ENCODE data around the gene CBX6.
"Not testable (repeated sequence)": the region's sequence is repeated elsewhere in the genome, so short reads cannot be mapped to it uniquely, and the experiment has no call there.

Gene CBX6

DNA sequence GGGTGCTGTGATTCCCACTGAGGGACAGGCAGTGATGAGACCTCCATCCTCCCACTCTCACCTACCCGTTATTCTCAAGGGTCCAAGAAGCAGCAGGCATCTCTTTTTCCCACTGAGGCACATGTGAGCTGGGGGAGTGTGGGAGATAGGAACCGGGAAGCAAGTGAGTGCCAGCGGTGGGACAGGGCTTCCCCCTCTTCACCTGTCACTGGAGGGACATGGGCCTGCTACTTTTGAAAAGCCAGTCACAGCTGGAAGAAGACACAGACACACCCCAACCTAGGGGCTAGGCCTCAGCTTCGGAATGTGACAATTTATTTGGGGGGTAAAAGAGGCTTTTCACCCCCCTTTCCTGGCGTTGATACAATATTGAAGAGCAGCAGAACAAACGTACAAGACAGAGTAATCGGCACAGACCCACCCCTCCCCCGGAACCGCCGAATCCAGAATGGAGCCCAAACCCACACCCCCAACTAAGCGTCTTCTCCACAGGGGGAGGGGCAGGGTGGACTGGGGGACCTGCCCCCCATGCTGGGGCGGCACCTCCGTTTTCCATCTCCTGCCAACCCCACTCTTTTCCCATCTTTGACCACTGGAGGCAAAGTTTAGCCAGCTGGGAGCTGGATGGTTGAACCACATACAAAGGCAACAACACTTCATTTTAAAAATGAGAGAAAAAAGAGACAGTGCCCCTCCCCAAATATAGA lies 10.7 kb downstream of the CBX6 start:
- no peak for DNase-seq

DNA sequence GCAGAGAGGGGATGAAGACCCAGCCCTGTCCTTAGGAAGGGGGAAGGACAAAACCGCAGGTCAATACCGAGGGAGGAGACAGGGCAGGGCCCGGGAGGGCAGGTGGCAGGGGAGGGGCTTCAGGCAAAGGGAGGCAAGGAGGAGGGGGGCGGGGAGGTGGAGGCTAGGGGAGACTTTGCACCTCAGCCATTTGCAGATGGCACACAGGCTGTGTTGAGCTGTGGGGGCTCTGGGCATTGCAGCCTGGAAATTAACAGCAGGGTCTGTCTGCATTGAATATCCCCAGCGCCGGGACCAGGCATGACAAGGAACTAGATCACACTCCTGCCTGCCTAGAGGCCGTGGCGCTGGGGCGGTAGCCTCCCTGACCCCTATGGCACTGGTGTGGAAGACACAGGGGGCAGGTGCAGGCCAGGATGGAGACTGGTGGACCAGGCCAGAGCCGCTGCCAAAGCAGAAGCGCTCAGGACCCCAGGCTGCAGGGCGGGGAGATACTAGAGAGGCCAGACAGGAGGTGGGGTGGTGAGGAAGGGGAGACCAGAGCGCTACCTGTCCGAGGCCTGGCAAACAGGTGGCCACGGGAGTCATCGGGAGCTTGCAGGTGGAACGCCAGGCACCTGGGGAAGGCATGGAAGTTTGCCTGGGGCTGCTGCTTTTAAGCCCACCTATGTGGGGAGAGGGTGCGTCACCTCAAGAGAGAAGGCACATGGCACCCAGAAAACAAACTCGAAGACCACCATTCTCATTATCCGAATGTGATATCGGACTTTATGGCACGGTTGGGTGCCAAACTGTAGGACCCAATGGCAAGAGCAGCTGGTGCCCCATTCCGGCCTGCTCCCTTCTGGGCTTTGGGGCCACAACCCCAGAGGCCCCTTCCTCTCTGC lies 11.5 kb downstream of the CBX6 start:
- no peak for DNase-seq

DNA sequence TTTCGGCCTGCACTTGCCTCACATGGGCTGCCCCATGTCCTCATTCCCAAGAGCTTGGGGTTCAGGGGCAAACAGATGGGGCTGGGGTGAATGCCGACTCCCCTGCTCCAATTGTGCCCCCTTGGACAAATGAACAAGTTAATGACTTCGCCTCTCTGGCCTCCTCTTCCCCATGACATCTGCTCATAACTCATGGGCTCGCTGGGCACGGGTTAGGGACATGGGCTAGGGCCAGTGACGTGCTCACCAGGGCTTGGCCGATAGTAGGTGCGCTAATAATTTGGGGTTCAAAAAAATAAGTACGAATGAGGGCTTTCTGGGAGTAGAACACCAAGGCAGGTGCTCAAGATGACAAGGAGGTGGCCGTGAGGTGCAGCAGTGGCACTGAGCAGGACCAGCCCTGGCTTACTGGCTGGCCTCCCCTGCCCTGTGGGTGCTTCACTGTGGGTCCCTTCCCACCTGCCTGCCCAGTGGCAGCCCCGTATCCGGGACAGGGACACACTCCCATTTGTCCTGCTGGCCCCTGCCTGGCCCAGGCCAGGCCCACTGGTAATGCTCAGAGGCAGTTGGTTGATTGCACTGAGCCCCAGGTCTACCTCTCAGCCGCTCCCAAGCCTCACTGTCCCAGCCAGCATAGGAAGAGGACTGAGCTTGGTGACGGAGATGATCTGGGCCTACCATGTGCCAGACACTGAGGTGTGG lies 12.3 kb downstream of the CBX6 start:
- DNase-seq: no peak

DNA sequence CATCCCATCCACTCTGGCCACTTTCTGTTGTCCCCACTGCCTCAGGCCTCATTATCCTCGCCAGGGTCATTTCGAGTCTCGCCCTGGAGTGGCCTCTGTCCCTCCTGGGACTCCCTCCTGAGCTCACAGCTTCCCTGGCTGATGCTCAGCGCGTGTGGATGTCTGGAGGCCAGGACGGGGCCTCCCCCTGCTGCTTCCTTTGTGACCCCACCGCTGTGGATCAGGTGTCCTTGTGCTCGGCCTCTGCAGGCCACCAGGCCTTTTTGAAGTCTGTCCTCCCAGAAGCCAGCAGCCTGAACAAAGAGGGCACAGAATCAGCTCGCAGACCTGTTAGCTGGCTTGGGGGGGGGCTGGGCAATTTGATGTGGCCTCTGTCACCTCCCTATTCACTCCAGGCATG lies 13.5 kb downstream of the CBX6 start:
- DNase-seq: no peak

DNA sequence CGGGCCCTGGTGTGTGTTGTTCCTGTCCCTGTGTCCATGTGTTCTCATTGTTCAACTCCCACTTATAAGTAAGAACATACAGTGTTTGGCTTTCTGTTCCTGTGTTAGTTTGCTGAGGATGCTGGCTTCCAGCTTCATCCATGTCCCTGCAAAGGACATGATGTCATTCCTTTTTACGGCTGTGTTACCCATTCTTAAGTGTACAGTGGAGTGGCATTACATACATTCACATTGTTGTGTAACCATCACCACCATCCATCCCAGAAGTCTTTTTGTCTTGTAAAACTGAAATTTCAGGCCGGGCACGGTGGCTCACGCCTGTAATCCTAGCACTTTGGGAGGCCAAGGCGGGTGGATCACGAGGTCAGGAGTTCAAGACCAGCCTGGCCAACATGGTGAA lies 17.5 kb downstream of the CBX6 start:
- not testable (repeated sequence) for DNase-seq

DNA sequence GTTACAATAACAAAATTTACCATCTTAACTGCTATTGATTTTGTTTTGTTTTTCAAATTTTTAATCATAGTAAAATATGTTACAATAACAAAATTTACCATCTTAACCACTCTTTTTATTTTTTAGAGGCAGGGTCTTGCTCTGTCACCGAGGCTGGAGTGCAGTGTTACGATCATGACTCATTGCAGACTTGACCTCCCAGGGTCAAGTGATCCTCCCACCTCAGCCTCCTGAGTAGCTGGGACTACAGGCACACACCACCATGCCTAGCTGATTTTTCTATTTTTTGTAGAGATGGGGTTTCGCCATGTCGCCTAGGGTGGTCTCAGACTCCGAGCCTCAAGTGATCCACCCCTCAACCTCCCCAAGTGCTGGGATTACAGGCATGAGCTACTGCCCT lies 18.1 kb downstream of the CBX6 start:
- not testable (repeated sequence) for DNase-seq

DNA sequence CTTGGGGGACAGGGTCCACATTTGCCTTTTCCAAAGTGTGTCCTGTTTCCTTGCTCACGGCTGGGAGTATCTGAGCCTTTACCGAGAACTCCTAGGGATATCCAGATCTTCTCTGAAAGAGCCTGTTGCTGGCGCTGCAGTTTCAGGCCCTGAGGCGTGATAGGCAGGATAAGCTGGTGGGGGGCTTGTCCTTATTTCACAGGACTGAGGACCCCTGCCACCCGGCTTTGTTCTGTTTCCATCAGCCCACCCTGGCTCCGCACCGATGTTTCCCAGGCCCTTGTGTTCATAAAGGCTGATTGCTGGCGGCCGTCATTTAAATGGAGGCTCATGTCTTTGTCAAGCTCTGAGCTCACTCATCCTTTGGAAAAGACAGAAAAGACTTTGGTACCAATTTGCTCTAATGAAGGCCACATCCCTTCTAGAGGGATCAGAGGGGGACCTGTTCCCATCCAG lies 18.8 kb downstream of the CBX6 start:
- no peak for DNase-seq

DNA sequence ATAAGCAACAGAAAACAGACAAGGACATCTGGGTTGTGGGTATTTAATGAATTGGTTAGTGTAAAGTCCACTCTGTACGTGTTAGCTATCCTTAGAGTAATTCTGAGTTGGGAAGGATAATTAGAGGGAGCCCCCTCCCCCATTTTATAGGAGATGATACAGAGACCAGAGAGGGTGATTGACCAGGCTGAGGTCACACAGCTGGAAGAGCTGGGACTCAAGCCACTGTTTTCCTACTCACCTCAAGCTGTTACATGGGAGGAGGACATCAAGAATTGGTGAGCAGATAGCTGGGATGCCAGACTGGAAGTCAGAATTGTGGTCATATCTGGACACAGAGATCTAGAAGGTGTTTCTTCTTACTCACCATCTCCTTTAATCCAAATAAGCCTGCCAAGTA lies 19.5 kb downstream of the CBX6 start:
- no peak for DNase-seq

DNA sequence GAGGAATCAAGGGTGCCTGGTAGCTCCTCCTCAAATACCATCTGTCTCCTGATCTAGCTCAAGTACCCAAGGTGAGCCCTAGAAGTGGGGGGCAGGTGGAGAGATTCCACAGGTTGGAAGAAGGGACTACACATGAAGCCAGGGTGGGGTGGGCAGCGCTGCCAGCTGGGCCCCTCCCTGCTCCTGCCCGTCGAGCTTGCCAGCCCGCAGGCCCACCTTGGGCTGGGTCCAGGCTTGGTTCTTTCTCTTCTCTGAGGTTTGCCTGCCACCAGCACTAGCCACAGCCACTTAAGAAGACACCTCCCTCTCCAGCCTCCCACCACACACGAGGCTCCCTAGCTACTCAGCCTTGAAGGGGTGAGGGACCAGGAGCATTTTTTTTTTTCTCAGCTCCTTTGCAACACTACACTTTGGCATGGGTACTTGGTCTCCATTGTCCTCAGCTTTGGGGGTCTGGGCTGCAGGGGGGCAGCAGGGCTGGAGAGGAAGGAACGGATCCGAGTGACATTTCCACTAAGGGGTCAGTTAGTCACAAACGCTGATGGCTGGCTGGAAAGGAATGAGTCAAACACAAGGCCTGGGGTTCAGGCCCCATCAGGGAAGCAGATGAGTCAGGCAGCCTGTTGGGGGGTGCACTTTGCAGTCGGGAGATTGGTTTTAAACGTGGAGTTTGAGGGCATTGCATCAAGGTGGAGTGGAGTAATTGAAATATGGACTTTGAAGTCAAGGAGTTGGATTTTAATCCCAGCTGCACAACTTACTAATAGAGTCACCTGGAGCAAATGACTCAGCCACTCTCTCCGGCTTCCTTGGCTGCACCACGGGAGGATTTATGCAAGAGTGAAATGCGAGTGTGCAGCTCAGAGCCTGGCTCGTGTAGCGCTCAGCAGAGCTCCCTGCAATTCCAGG lies 20.8 kb downstream of the CBX6 start:
- no peak for DNase-seq

DNA sequence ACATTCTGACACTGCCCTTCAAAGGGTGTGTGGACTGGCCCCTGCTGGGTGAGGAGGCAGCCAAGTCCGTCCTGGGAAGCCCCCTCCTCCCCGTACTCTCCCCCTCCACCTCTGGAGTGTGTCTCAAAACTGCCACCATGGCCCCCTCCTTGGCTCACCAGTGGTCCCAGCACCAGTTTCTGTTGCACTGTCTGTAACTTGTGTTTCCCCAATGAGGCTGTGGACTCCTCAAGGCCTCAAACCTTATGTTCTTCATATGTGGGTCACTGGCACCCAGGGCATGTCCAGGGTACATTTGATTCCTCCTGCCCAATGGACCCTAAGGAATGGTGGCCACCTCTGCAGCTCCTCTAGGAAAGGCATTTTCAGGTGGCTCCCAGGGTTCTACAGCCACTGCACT lies 21.6 kb downstream of the CBX6 start:
- no peak for DNase-seq

DNA sequence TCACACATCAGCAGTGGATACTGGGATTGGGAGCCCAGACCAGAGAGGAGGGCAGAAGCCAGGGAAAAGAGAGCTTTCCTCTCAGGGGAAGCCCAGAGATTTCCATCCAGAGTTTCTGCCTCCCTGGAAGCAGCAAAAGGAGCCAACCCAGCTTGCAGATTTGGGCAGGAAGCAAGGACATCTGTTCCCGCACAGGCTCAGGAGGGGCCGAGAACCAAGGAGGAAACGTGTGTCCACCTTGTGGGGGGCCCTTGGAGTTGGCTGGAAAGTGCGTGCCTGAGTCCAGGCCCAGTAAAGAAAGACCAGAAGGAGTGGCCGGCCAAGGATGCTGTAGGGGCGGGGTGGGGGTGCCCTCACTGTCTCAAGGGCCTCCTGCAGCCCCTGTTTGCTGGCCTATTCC lies 22.2 kb downstream of the CBX6 start:
- no peak for DNase-seq

DNA sequence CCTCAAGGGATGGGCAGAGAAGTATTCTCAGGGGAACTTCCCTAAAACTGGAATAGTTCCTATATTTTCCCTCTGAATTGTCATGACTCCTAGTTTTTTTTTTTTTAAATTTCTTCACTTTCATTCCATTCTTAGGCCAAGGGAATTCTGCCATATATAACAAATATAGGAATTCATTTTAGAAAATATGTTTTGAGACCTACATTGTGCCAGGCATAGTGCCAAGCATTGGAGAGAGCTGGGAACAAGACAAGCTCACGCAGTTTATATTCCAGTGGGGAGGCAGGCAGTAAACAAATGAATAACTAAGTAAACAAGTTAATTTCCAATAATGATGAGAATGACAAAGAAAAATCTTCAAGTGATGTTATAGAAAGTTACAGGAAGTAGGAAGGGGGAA lies 25.6 kb downstream of the CBX6 start:
- DNase-seq: no peak

DNA sequence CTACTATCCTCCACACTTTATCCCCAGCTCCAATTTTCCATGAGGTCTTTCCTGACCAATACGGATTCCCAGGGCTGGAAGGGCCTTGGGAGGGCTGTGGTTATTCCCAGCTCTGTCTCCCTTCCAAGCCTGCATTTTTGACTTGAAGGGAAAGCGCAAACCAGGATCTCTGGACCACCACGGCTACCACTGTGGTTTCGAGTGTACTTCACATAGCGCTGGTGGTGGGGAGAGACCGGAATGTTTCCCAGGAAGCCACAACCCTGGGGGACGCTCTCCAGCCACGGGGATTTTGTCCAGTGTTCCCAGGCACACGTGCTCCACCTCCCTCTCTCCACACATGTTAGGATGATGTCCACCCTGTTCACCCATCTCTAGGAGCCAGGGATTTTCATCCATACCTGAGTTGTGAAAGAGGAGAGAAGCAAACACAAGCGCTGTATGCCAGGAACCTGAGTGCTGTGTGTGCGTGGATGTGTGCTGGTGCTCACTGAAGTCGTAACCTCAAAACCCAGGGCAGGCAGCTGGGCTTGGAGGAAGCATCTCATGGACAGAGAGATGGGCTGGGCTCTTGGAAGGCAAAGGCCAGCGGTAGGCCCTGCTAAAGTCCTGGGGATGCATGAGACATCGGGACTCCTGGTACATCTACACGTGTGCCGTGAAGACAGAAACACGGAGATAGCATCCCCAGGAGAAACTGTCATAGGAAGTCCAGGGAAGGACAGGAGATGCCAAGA lies 26.8 kb downstream of the CBX6 start:
- no peak for DNase-seq

DNA sequence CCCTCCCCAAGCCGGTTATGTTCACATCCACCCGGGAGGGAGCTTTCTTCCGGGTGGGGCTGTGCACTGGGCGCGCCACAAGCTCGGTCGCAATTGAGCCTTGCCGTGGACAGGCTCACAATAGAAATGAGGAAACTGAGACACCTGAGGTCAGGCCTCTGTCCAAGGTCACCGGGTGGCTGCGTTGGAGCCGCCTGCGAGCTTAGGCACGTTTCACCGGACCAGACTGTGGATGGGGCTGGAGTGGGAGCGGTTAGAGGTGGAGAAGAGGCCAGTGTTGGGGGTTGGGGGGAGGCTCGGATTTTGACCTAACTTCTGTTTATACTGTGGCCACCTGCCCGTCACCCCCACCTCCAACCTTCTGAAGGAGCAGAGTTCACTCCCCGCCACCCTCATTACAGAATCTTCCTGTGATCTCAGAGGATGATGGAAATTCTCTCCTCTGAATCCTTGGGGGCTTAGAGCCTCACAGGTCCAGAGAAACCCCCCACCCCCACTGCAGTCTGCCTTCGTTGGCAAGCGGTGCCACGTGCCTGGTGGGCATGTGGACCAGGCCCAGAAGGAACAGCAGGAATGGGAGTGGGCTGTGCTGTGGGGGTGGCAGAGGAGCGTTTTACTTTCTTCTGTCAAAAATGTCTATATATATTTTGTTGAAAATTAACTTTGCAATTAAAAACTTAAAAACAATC lies 27.6 kb downstream of the CBX6 start:
- no peak for DNase-seq

DNA sequence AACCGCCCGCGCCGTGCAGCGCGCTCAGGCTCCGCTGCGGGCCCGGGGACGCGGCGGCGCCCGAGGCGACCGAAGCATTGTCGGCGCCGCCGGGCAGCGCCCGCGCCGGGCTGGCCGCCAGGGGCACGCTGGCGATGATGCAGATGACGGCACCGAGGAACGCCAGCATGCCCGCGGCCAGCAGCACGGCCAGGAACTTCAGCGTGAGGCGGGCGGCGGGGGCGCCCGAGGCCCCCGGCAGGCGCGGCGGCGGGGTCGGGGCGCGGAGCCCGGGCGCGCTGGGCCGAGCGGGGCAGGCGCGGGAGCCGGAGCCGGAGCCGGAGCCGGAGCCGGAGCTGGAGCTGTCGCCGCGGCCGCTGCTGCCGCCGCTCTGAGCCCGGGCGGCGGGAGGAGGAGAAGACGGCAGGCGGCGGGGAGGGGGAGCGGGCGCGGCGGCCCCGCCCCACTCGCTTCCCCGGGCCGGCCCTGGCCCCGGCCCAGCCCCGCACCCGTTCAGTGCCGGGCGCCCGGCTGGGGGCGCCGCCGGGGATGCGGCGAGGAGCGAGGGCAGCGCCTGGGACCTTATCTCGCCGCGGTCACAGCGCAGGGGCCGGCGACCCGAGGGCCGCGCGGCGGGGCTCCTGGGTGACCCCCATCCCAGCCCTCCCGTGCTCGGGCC lies 28.2 kb downstream of the CBX6 start, which contains the start of gene NPTXR:
Gene NPTXR, minus strand, starts transcription at position 372 of the 658 bp plus-strand sequence.
- peak in 34 of 56 donors; percentile 34 to 84 (median 58) for DNase-seq

DNA sequence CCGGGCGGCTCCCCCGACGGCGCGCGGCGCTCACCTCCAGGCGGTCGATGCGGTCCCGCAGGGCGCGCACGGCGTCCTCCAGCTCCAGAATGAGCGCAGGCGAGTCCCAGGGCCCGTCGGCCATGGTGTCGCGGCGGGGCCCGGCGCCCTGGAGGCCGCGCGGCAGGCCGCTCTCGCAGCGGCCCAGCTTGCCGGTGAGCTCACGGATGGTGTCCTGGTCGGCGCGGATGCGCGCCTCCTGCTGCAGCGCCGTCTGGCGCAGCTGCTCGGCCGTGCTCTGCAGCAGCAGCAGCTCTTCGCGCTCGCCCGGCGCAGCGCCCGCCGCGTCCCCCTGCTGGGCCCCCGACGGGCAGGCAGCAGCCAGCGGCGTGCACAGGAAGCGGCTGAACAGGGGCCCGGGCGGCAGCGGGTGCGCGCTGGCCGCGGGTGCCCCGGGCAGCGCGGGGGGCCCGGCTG lies 28.8 kb downstream of the CBX6 start:
- DNase-seq: peak in 16 of 56 donors; percentile 25 to 75 (median 52)

DNA sequence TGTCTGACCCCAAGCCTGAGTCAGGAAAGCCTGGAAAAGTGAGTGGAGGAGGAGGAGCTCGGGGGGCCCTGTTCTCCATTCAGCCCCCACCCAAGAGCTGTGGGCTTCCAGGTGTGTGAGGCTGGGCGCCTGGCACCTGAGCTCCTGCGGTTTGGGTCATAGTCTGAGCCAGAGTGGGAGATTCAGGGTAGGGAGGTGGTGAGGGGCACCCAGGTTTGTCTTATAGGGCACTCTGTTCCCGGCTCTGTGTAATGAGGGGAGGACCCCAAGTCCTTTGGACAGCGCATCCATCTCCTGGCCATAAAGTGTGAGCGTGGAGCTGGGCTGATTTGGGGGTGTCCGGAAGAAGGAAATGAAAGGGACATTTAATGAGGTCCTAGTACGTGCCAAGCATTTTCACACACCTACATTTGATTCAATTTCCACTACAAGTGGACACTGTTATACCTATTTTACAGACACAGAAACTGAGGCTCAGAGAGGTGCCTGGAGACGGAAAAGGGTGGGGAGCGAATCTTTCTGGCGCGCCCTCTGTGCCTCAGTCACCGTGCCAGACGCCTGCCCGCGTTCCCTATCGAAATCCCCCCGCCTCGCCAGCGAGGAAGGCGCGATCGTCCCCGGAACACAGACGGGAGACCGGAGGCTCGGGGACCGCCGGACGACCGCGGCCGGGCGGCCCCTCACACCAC lies 29.4 kb downstream of the CBX6 start:
- no peak for DNase-seq

DNA sequence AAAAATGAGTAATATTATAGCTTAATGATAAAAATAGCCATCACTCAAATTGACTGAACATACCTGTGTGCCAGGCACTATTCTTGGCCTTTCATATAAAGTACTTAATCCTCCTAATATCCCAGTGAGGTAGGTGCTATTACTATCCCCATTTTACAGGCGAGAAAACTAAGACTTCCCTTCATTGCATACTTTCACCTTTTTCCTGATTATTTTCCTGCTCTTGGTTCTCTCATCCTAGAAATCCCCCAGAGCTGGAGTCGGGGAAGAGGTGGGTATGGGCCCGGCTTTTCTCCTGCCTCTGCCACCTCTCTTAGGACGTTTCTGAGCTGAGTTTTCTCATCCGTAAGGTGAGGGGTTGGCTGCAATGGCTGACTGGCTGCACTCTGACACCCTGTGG lies 30.4 kb downstream of the CBX6 start:
- no peak for DNase-seq

Measured in amygdala (tissue), 56 donors.